Stimulated activated naive CD8-positive, alpha-beta T cell treated with anti-CD3 and anti-CD28 coated beads, Interleukin-15, Interleukin-2, amounts not matched to agents 100 ng/mL and 50 ng/mL, for 24 hours (primary cell): ENCODE data around the gene BANP.
"Not testable (repeated sequence)": the region's sequence is repeated elsewhere in the genome, so short reads cannot be mapped to it uniquely, and the experiment has no call there.

ENCODE experiments used
- H3K27ac Mint-ChIP-seq: one replicate; pipeline ENCODE4 v1.8.0; 2021; ENCODE audit warnings: mild to moderate bottlenecking, mixed read lengths
- H3K27me3 Mint-ChIP-seq: one replicate; pipeline ENCODE4 v1.8.0; 2021; ENCODE audit warnings: mixed read lengths
- H3K36me3 Mint-ChIP-seq: one replicate; pipeline ENCODE4 v1.8.0; 2021; ENCODE audit warnings: low read depth, mixed read lengths
- H3K4me1 Mint-ChIP-seq: one replicate; pipeline ENCODE4 v1.8.0; 2021; ENCODE audit warnings: low read depth, mixed read lengths
- H3K4me3 Mint-ChIP-seq: one replicate; pipeline ENCODE4 v1.8.0; 2021; ENCODE audit warnings: mild to moderate bottlenecking, mixed read lengths
- H3K9me3 Mint-ChIP-seq: one replicate; pipeline ENCODE4 v1.8.0; 2021; ENCODE audit warnings: mixed read lengths

The BANP gene

GRCh38 chr16:88014252-88014781 lies 63.1 kb downstream of the BANP start:
- Mint-ChIP-seq H3K27me3 (no peaks in the 10 kb centered on the region), H3K36me3 (peaks cover 23% of the 10 kb centered on the region), H3K9me3 (no peaks in the 10 kb centered on the region), H3K4me1 (no peaks in the 10 kb centered on the region), H3K27ac (no peak overlapping the region), H3K4me3 (no peak overlapping the region)

- Mint-ChIP-seq H3K36me3 (peaks cover 18% of the 10 kb centered on the region), H3K9me3 (no peaks in the 10 kb centered on the region), H3K27ac (no peak overlapping the region), H3K4me3 (no peak overlapping the region), H3K27me3 (no peaks in the 10 kb centered on the region), H3K4me1 (no peaks in the 10 kb centered on the region)
Observed at GRCh38 chr16:88014954-88015805, 63.9 kb downstream of the BANP start.

- H3K4me3 Mint-ChIP-seq, result no peak overlapping the region
- H3K27me3 Mint-ChIP-seq, result no peaks in the 10 kb centered on the region
- H3K36me3 Mint-ChIP-seq, result peaks cover 15% of the 10 kb centered on the region
- no peak overlapping the region for H3K27ac Mint-ChIP-seq
- H3K9me3 Mint-ChIP-seq, result no peaks in the 10 kb centered on the region
- no peaks in the 10 kb centered on the region for H3K4me1 Mint-ChIP-seq
Observed at GRCh38 chr16:88015806-88016140, 64.5 kb downstream of the BANP start.

- not testable (repeated sequence) for H3K4me3 Mint-ChIP-seq, H3K27ac Mint-ChIP-seq, H3K9me3 Mint-ChIP-seq, H3K4me1 Mint-ChIP-seq, H3K27me3 Mint-ChIP-seq
- H3K36me3 Mint-ChIP-seq, result peaks cover 13% of the 10 kb centered on the region
Observed at GRCh38 chr16:88016386-88016785, 65.2 kb downstream of the BANP start.

GRCh38 chr16:88016964-88017363 lies 65.7 kb downstream of the BANP start:
- Mint-ChIP-seq H3K9me3 (no peaks in the 10 kb centered on the region), H3K4me3 (no peak overlapping the region), H3K27ac (no peak overlapping the region), H3K36me3 (peaks cover 13% of the 10 kb centered on the region), H3K27me3 (no peaks in the 10 kb centered on the region), H3K4me1 (no peaks in the 10 kb centered on the region)

- Mint-ChIP-seq H3K4me3 (no peak overlapping the region), H3K36me3 (peaks cover 9% of the 10 kb centered on the region), H3K27me3 (no peaks in the 10 kb centered on the region), H3K4me1 (no peaks in the 10 kb centered on the region), H3K27ac (no peak overlapping the region), H3K9me3 (no peaks in the 10 kb centered on the region)
Observed at GRCh38 chr16:88017587-88018101, 66.4 kb downstream of the BANP start.

GRCh38 chr16:88018382-88018781 lies 67.1 kb downstream of the BANP start:
- H3K4me1 Mint-ChIP-seq, H3K9me3 Mint-ChIP-seq, H3K27ac Mint-ChIP-seq, H3K4me3 Mint-ChIP-seq, H3K27me3 Mint-ChIP-seq: not testable (repeated sequence)
- H3K36me3 Mint-ChIP-seq, result peaks cover 16% of the 10 kb centered on the region

- not testable (repeated sequence) for H3K4me1 Mint-ChIP-seq, H3K27ac Mint-ChIP-seq, H3K27me3 Mint-ChIP-seq, H3K9me3 Mint-ChIP-seq, H3K4me3 Mint-ChIP-seq
- peaks cover 20% of the 10 kb centered on the region for H3K36me3 Mint-ChIP-seq
Observed at GRCh38 chr16:88019041-88019820, 68.0 kb downstream of the BANP start.

- H3K27ac Mint-ChIP-seq, result no peak overlapping the region
- peaks cover 10% of the 10 kb centered on the region for H3K4me1 Mint-ChIP-seq
- H3K4me3 Mint-ChIP-seq, result no peak overlapping the region
- no peaks in the 10 kb centered on the region for H3K9me3 Mint-ChIP-seq
- no peaks in the 10 kb centered on the region for H3K27me3 Mint-ChIP-seq
- H3K36me3 Mint-ChIP-seq, result peaks cover 23% of the 10 kb centered on the region
Observed at GRCh38 chr16:88019821-88020515, 68.7 kb downstream of the BANP start.

GRCh38 chr16:88020516-88020885 lies 69.3 kb downstream of the BANP start:
- no peak overlapping the region for H3K27ac Mint-ChIP-seq
- no peaks in the 10 kb centered on the region for H3K27me3 Mint-ChIP-seq
- peaks cover 25% of the 10 kb centered on the region for H3K36me3 Mint-ChIP-seq

GRCh38 chr16:88021041-88021970 lies 70.1 kb downstream of the BANP start:
- not testable (repeated sequence) for H3K27me3 Mint-ChIP-seq, H3K4me3 Mint-ChIP-seq
- H3K36me3 Mint-ChIP-seq, result peaks cover 29% of the 10 kb centered on the region

More at GRCh38 chr16:88020516-88020885, 69.3 kb downstream of the BANP start:
- Mint-ChIP-seq H3K9me3 (no peaks in the 10 kb centered on the region), H3K4me3 (no peak overlapping the region), H3K4me1 (peaks cover 15% of the 10 kb centered on the region)

GRCh38 chr16:88022076-88023042 lies 71.1 kb downstream of the BANP start:
- no peaks in the 10 kb centered on the region for H3K9me3 Mint-ChIP-seq
- H3K4me3 Mint-ChIP-seq, result no peak overlapping the region
- H3K36me3 Mint-ChIP-seq, result peaks cover 31% of the 10 kb centered on the region
- H3K27me3 Mint-ChIP-seq, result no peaks in the 10 kb centered on the region
- H3K27ac Mint-ChIP-seq, result no peak overlapping the region
- peaks cover 31% of the 10 kb centered on the region for H3K4me1 Mint-ChIP-seq

More at GRCh38 chr16:88021041-88021970, 70.1 kb downstream of the BANP start:
- peaks cover 23% of the 10 kb centered on the region for H3K4me1 Mint-ChIP-seq
- H3K27ac Mint-ChIP-seq, H3K9me3 Mint-ChIP-seq: not testable (repeated sequence)

GRCh38 chr16:88023366-88023765 lies 72.1 kb downstream of the BANP start:
- peaks cover 31% of the 10 kb centered on the region for H3K4me1 Mint-ChIP-seq
- H3K27ac Mint-ChIP-seq, result no peak overlapping the region
- H3K9me3 Mint-ChIP-seq, result no peaks in the 10 kb centered on the region
- H3K36me3 Mint-ChIP-seq, result peaks cover 31% of the 10 kb centered on the region
- H3K4me3 Mint-ChIP-seq, result no peak overlapping the region
- H3K27me3 Mint-ChIP-seq, result no peaks in the 10 kb centered on the region
